GM18873 (cell line): ENCODE data around the gene BLVRB.
"Not testable (repeated sequence)": the region's sequence is repeated elsewhere in the genome, so short reads cannot be mapped to it uniquely, and the experiment has no call there.

ENCODE experiments used
- ATAC-seq: cut with Tn5 transposase; IDR thresholded peaks from one replicate; pipeline ENCODE4 v1.9.1; 2021; ENCODE audit warnings: mild to moderate bottlenecking, moderate library complexity, moderate number of reproducible peaks; ENCODE audit not compliant: unreplicated experiment, low FRiP score

BLVRB gene

GRCh38 chr19:40492274-40492673, 26.7 kb upstream of the BLVRB start:
- ATAC-seq: no peak

GRCh38 chr19:40489882-40490230, 24.3 kb upstream of the BLVRB start:
- no peak for ATAC-seq

- no peak for ATAC-seq
Measured at GRCh38 chr19:40486017-40486416, 20.5 kb upstream of the BLVRB start.

GRCh38 chr19:40475878-40476644, 10.5 kb upstream of the BLVRB start:
- not testable (repeated sequence) for ATAC-seq

GRCh38 chr19:40474737-40475136, 9.2 kb upstream of the BLVRB start:
- ATAC-seq: no peak

- no peak for ATAC-seq
Measured at GRCh38 chr19:40472516-40472915, 7.0 kb upstream of the BLVRB start.

GRCh38 chr19:40471111-40471510, 5.6 kb upstream of the BLVRB start:
- ATAC-seq: no peak

- no peak for ATAC-seq
Measured at GRCh38 chr19:40469011-40469410, 3.5 kb upstream of the BLVRB start.

- no peak for ATAC-seq
Measured at GRCh38 chr19:40466985-40467734, 1.6 kb upstream of the BLVRB start, which contains the start of gene SPTBN4. SPTBN4 (plus strand) TSS chr19:40467001; CDS start chr19:40472622, 5,621 bp downstream.

GRCh38 chr19:40466219-40466984, 857 bp upstream of the BLVRB start:
- ATAC-seq: no peak

GRCh38 chr19:40465025-40465556, 454 bp downstream of the BLVRB start:
- no peak for ATAC-seq

- ATAC-seq: no peak
Measured at GRCh38 chr19:40464059-40465024, 1.2 kb downstream of the BLVRB start.

- not testable (repeated sequence) for ATAC-seq
Measured at GRCh38 chr19:40463587-40464037, 1.9 kb downstream of the BLVRB start.

- ATAC-seq: no peak
Measured at GRCh38 chr19:40461669-40462221, 3.8 kb downstream of the BLVRB start.

GRCh38 chr19:40460185-40460584, 5.4 kb downstream of the BLVRB start:
- no peak for ATAC-seq

- ATAC-seq: no peak
Measured at GRCh38 chr19:40458597-40458974, 7.0 kb downstream of the BLVRB start.

GRCh38 chr19:40457953-40458596, 7.5 kb downstream of the BLVRB start:
- no peak for ATAC-seq

- no peak for ATAC-seq
Measured at GRCh38 chr19:40457048-40457447, 8.5 kb downstream of the BLVRB start.

GRCh38 chr19:40453943-40454342, 11.6 kb downstream of the BLVRB start:
- ATAC-seq: not testable (repeated sequence)
